Stimulated activated CD4-positive, alpha-beta T cell treated with anti-CD3 and anti-CD28 coated beads, Interleukin-12 subunit alpha, Interleukin-12 subunit beta, amount 100 ng/mL, for 24 hours (primary cell): Measurements from ENCODE around the gene SULT4A1.

ENCODE experiments used
- DNase-seq, 2 experiments: peaks; one replicate each; pipeline ENCODE4 v3.0.0-alpha.2; 2020; ENCODE audit warnings: low read depth in 2 of 2

SULT4A1 gene

GRCh38 chr22:43828998-43829782 lies 33.1 kb downstream of the SULT4A1 start:
- DNase-seq, result no peak

DNA sequence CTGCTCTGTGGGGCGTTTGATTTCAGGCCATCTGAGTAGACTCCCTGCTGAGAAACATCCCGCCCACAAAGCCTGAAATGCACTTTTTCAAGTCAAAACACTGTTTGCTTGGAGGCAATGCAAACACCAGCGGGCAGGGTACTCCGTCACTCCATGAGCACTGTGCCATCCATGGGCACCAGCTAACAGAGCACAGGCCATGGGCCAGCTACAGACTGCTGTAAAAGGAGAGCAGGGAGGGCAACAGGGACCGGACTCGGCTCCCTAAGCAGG lies 33.7 kb downstream of the SULT4A1 start:
- DNase-seq, result no peak

GRCh38 chr22:43827926-43828724 lies 34.2 kb downstream of the SULT4A1 start:
- no peak for DNase-seq

DNA sequence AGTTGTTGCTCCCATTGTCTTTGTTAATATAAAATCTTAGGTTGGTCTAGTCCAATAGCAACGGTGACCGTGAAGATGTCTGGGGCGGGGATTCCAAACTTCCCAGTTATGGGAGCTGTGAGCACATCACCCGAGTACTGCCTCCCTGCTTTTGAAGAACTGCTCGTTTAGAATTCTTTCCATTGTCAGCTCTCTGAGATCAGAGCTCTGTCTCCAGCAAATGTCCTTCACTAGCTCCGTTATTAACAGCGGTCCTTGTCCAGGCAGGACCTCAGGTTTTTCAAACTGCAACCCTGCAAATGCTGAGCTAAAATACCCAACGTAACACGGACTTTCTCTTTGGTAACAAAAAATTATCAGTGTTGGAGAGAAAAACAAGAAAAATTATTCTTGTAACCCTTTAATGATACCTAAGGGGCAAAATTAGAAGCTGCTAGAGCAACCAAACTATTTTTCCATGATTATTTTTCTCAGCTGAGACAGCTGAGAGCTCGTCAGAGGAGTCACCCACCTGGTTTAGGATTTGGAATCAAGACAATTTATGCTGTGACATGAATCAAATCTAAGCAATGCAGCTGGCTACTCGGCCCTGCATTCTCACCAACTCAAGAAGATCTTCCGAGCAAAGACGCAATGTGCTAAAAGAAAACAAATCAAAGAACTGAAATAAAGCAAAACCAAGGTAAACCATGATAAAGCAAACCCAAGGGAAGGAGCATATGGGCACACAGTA lies 35.1 kb downstream of the SULT4A1 start:
- no peak for DNase-seq

DNA sequence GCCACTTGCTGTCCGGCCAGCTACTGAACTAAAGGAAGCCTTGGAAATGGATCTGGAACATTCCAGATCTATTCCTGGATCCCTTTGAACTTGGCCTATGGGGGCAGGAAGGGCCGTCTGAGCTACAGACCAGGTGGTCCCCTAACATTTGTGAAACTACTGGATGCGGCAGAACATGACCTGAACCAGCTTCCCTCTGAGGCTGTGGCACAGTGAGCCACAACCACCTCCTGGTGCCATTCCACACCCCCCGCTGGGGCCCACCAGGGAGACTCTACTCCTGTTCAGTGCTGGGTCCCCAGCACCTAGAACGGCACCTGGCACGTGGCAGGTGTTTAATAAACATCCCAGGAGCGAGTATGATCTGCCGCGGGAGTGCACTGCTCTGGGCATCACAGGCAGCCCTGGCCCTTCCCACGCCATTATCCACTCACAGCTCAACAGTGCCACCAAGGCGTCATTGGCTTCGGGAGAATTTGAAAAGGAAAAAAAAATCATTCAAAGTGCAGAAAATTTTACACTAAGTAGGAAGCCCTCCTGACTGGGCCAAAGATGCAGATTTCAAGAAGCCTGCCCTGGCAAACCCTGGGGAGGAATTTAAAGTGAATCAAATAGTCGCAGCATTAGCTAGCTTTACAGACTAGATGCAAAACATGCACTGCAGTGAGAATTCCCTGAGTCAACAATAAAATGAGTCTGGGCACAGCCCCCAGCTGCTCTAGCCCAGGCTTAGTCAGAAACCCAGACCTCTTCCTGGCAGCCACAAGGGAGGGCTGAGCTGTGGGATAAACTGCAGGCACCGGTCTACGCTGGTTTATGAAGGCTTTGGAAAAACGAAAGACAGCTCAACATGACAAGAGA lies 35.9 kb downstream of the SULT4A1 start:
- DNase-seq, result no peak

GRCh38 chr22:43825651-43826050 lies 36.7 kb downstream of the SULT4A1 start:
- no peak for DNase-seq

DNA sequence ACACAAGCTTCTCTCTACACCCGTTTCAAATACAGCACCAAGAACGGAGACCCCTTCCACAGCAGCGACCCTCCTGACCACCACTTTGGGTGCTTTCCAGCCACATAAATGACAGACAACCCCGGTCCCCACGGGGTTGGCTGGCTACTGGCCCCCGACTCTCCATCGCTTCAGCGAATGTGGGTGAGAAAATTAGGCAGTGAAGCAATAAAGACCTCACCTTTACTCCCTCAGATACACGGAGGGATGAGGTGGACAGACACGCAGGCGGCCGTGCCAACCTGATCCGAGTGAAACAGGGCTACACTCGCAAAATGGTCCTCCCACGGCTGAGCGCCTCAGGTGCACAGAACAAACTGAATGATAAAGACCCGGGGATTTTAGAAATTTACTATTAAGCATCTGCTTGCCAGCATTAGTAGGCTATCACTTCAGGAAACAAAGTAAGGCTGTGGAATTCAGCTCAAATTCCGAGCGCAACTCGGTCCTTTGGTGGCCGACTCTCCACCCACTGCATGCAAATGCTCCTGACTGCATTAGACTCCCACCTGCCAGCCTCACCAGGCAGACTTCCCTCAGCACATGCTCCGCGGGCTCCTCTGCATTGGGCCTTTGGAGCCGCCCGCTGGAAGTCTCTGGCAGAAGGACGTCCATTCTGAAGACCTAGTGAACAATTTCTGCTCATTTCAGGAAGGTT lies 37.4 kb downstream of the SULT4A1 start:
- DNase-seq, result no peak

GRCh38 chr22:43823911-43824665 lies 38.2 kb downstream of the SULT4A1 start:
- no peak for DNase-seq

DNA sequence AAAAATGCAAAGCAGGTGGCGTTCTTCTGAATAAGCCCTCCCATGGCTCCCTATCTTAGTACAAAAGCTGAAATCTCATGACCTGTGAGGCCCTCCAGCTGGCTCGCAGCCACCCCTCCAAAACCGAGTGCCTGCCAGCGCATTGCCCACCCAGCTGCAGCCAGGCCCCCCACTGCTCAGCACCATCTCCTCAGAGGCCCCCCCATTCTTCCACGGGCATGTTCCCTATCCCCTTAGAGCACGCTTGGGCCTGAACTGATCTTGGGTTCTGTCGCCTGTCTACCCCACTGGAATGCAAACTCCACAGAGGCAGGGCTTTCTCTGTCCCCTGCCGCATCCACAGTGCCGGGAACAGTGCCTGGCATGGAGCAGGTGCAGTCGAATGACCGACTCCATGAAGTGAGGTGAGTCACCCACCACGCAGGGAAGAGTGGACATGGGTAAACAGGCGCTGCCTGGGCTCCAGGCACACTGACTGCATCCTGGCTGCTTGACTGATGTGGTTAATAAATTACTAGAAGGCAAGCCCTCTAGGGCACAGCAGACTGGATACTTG lies 38.9 kb downstream of the SULT4A1 start:
- DNase-seq, result no peak

GRCh38 chr22:43821606-43822425 lies 40.5 kb downstream of the SULT4A1 start:
- DNase-seq, result no peak

DNA sequence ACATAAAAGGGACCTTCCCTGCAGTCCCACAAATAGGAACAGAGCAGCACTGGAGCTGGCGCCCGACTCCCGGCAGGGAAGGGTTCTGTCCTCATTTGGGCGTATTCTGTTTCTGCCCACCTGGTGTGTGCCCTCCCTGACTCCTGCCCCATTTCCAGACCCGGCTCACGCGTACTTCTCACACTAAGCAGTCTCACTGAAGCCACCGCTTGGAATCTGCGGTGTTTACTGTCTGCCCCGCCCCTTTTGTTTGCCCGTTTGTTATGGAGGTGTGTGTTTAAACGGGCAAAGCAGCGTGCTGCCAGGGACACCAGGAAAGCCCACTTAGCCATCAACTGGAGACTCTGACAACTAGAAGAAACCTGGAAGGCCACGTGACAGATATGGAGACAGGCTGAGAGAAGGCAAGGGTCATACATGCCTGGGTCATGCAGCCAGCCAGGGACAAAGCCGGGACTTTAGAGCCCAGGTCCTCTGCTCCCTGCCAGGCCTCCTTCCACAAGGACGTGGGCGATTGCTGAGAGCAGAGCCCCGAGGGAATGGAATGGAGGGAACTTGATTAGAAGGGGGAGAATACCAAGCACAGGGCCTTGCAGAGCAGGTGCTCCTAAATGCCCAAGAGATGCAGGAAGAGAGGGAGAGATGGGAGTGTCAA lies 41.5 kb downstream of the SULT4A1 start:
- no peak for DNase-seq

DNA sequence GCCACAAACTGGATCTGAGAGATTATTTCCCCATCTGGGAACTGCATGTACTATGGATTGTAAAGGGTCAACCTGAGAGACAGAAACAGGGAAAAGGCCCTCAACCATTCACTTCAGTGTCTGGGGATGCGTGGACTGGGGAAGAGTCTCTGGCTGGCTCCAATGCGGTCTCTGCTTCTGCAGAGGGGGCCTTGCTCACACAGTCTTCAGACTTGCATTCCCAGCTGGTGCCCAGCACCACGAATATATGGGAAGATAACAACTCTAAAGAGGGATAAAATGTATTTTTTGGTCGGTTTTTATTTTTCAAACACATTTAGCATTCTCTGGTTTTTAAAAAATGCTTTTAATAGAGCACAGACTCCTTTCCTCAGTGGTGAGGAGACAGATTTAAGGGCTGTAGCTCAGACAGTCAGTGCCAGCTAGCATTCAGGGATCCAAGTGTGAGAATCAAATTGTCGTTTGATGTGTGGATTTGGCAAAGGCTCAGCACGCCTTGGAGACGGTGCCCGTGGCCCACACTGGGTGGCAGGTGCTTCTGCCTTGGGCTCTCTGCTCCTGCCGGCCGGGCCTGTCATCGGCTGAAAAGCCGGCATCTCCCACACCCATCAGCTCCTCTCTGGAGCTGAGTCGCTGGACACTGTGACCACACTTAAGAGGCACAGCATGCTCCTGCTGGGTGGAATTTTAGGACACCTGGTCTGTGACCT lies 42.2 kb downstream of the SULT4A1 start:
- no peak for DNase-seq

DNA sequence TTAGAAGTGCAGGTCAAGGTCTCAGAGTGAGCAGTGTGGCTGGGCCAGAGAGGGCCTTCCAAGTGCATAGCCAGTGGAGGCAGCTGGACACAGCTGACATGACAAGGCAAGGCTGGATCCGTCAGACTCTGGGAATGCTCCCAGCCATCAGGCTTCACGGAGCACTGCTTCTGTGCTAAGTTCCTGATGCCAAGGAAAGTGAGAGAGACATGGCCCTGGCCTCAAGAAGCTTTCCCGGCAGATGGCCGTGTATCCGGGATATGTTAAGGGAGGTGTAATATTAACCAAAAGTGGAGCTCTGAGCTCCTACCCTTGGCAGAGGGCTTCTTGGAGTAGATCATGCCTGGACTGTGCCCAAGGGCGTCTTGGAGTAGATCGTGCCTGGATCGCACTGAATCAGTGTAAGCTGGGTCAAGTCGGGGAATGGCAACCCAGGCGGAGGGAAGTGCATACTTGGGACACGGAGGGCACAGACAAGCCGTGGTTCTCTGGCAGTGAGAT lies 42.8 kb downstream of the SULT4A1 start:
- no peak for DNase-seq

- no peak for DNase-seq
Observed at GRCh38 chr22:43818981-43819380, 43.3 kb downstream of the SULT4A1 start.

- no peak for DNase-seq
Observed at GRCh38 chr22:43817402-43817801, 44.9 kb downstream of the SULT4A1 start.

- no peak for DNase-seq
Observed at GRCh38 chr22:43814264-43814663, 48.0 kb downstream of the SULT4A1 start.

GRCh38 chr22:43812890-43813289 lies 49.4 kb downstream of the SULT4A1 start:
- DNase-seq, result no peak
